Hepatocyte (in vitro differentiated cells): Measurements from ENCODE around the gene FAM20C.

ENCODE experiments used
- EZH2 ChIP-seq: fragments of 200-600 bp; sonication (generic); IDR thresholded peaks from 2 replicates; pipeline ENCODE4 v1.6.1; 2016; ENCODE audit warnings: antibody characterized with exemption, mild to moderate bottlenecking, borderline replicate concordance
- TF ChIP-seq, protein P1 (sequence below): fragments of 200-600 bp; sonication (generic); IDR thresholded peaks from 2 replicates; pipeline ENCODE4 v1.5.1; 2016; ENCODE audit warnings: antibody characterized with exemption, mild to moderate bottlenecking; ENCODE audit not compliant: poor library complexity

- TF ChIP-seq, protein P1, sequence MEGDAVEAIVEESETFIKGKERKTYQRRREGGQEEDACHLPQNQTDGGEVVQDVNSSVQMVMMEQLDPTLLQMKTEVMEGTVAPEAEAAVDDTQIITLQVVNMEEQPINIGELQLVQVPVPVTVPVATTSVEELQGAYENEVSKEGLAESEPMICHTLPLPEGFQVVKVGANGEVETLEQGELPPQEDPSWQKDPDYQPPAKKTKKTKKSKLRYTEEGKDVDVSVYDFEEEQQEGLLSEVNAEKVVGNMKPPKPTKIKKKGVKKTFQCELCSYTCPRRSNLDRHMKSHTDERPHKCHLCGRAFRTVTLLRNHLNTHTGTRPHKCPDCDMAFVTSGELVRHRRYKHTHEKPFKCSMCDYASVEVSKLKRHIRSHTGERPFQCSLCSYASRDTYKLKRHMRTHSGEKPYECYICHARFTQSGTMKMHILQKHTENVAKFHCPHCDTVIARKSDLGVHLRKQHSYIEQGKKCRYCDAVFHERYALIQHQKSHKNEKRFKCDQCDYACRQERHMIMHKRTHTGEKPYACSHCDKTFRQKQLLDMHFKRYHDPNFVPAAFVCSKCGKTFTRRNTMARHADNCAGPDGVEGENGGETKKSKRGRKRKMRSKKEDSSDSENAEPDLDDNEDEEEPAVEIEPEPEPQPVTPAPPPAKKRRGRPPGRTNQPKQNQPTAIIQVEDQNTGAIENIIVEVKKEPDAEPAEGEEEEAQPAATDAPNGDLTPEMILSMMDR: no peak
- TF ChIP-seq EZH2: no peak
These were observed 17.5 kb downstream of the FAM20C start for GRCh38 chr7:209906-210305.
